Neural cell (in vitro differentiated cells): Measurements from ENCODE around the gene SRCAP. TPM values are rescaled to one million over a fixed set of nuclear protein-coding genes. Genes with fewer than 3 reads are reported as not detected.

Experiments used
- H2AFZ ChIP-seq: fragments of 200-600, 300-800 bp; sonication (generic), shearing (Covaris generic); 2 replicates; pipeline ENCODE4 v1.6.0; 2014; ENCODE audit warnings: low read depth, mild to moderate bottlenecking, antibody characterized with exemption, low read length, moderate library complexity
- H3F3A ChIP-seq: fragments of 200-600 bp; shearing (Covaris generic); 2 replicates; pipeline ENCODE4 v1.6.1; 2016; ENCODE audit warnings: mild to moderate bottlenecking, moderate library complexity, mixed read lengths, antibody characterized with exemption, low read length; ENCODE audit not compliant: insufficient read depth, poor library complexity, severe bottlenecking
- H3K27ac ChIP-seq: fragments of 200-600, 300-800 bp; sonication (generic), shearing (Covaris generic); 2 replicates; pipeline ENCODE4 v1.5.1; 2014; ENCODE audit warnings: mild to moderate bottlenecking, low read length, moderate library complexity
- H3K27me3 ChIP-seq: fragments of 300-800, 200-600 bp; sonication (generic), shearing (Covaris generic); 2 replicates; pipeline ENCODE4 v1.6.0; 2014; ENCODE audit warnings: mild to moderate bottlenecking, low read depth, low read length, moderate library complexity; ENCODE audit not compliant: insufficient read depth
- H3K36me3 ChIP-seq: fragments of 300-800, 200-600 bp; sonication (generic), shearing (Covaris generic); 2 replicates; pipeline ENCODE4 v1.5.1; 2014; ENCODE audit warnings: mild to moderate bottlenecking, antibody characterized with exemption, low read length, moderate library complexity; ENCODE audit not compliant: insufficient read depth
- H3K4me2 ChIP-seq: fragments of 300-800, 200-600 bp; sonication (generic), shearing (Covaris generic); 2 replicates; pipeline ENCODE4 v1.6.0; 2014; ENCODE audit warnings: mild to moderate bottlenecking, low read length
- H3K4me3 ChIP-seq: fragments of 300-800, 200-600 bp; sonication (generic), shearing (Covaris generic); 2 replicates; pipeline ENCODE4 v1.5.1; 2014; ENCODE audit warnings: mild to moderate bottlenecking, low read length, moderate library complexity
- H3K79me2 ChIP-seq: fragments of 200-600 bp; shearing (Covaris generic); replicated peaks from 2 replicates; pipeline ENCODE4 v1.6.0; 2014; ENCODE audit warnings: mild to moderate bottlenecking, low read length, moderate library complexity; ENCODE audit not compliant: insufficient read depth
- H3K9ac ChIP-seq: fragments of 300-800, 200-600 bp; sonication (generic), shearing (Covaris generic); 2 replicates; pipeline ENCODE4 v1.6.1; 2016; ENCODE audit warnings: mild to moderate bottlenecking, low read length, mixed read lengths
- H3K9me2 ChIP-seq: fragments of 200-600 bp; shearing (Covaris generic); 2 replicates; pipeline ENCODE4 v1.6.1; 2016; ENCODE audit warnings: mild to moderate bottlenecking, low read length, mixed read lengths; ENCODE audit not compliant: insufficient read depth
- H3K9me3 ChIP-seq: fragments of 200-600, 300-800 bp; sonication (generic), shearing (Covaris generic); 2 replicates; pipeline ENCODE4 v1.6.1; 2016; ENCODE audit warnings: mild to moderate bottlenecking, mixed run types, low read length, moderate library complexity, mixed read lengths
- H4K20me1 ChIP-seq: fragments of 200-600 bp; shearing (Covaris generic); 2 replicates; pipeline ENCODE4 v1.6.1; 2016; ENCODE audit warnings: mild to moderate bottlenecking, mixed run types; ENCODE audit not compliant: insufficient read depth
- EP300 ChIP-seq: fragments of 450-650 bp; conservative IDR thresholded peaks from 2 replicates; pipeline ENCODE4 v1.6.1; 2014; ENCODE audit warnings: antibody characterized with exemption, mild to moderate bottlenecking, moderate library complexity; ENCODE audit not compliant: poor library complexity, severe bottlenecking
- EZH2 ChIP-seq: fragments of 200-600, 300-800 bp; shearing (Covaris generic), sonication (generic); IDR thresholded peaks from 2 replicates; pipeline ENCODE4 v1.6.1; 2014; ENCODE audit warnings: antibody characterized with exemption, low read length, borderline replicate concordance, mild to moderate bottlenecking; ENCODE audit not compliant: insufficient read depth, poor library complexity, severe bottlenecking
- MXI1 ChIP-seq: fragments of 450-650 bp; conservative IDR thresholded peaks from 2 replicates; pipeline ENCODE4 v1.6.1; 2014; ENCODE audit warnings: antibody characterized with exemption, mild to moderate bottlenecking; ENCODE audit not compliant: poor library complexity, severe bottlenecking
- POLR2AphosphoS5 ChIP-seq: IDR thresholded peaks from 2 replicates; pipeline ENCODE4 v1.6.1; 2012
- RAD21 ChIP-seq: fragments of 450-650 bp; conservative IDR thresholded peaks from 2 replicates; pipeline ENCODE4 v1.6.1; 2014; ENCODE audit warnings: antibody characterized with exemption, mild to moderate bottlenecking, moderate library complexity
- SMC3 ChIP-seq: fragments of 450-650 bp; conservative IDR thresholded peaks from 2 replicates; pipeline ENCODE4 v1.6.1; 2014; ENCODE audit warnings: antibody characterized with exemption, mild to moderate bottlenecking, moderate library complexity; ENCODE audit not compliant: poor library complexity
- TAF1 ChIP-seq: IDR thresholded peaks from 2 replicates; pipeline ENCODE4 v1.6.1; 2012; ENCODE audit warnings: low read depth
- polyA plus RNA-seq: library from polyadenylated mRNA; depleted of rRNA; stranded (reverse); fragments of >200 nt; gene quantifications from 2 replicates; pipeline ENCODE4 v1.2.3, GENCODE V29; 2014
- TF ChIP-seq, protein P1 (sequence below): IDR thresholded peaks from 2 replicates; pipeline ENCODE4 v1.6.1; 2012; ENCODE audit warnings: borderline replicate concordance
- TF ChIP-seq, protein P2 (sequence below): fragments of 450-650 bp; IDR thresholded peaks from 2 replicates; pipeline ENCODE4 v1.5.1; 2014; ENCODE audit warnings: antibody characterized with exemption, mild to moderate bottlenecking, moderate library complexity; ENCODE audit not compliant: poor library complexity, severe bottlenecking

The SRCAP gene
- polyA plus RNA-seq, 1 donor from 2014 or later, result 0.76 TPM

DNA sequence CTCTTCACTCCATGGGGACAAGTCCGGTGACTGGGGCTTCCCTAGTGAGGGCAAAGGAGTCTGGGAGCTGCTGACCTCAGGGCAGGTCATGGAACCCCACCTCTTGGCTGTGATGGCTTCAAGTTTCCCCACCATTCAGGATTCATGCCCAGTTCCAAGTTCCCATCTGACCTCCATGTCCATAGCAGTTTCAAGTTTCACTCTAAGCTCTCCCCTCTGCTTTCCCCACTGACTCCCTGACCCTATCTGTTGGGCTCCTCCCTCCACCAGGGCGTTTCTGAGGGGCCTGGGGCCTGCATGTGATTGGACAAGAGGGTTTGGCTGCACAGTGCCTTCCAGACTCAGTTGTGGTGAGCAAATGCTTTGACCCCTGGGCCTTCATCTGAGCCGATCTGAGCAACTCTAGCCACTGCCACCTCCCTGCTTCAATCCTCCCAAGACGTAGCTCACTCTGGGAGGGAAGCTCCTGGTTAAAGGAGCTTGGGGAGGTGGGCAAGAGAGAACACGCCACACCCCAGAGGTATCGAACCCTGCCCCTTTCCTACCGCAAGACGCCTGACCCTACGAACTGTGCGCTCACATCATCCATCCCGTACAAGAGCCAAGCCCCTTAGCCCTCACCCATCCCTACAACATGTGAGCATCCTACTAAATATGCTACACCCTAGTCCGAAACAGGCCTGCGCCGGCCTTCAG lies 79.7 kb downstream of the SRCAP start:
- Histone ChIP-seq H3K27ac (no peak overlapping the region), H3K36me3 (no peaks in the 10 kb centered on the region), H3K4me3 (no peak overlapping the region), H3F3A (no peaks in the 10 kb centered on the region), H3K9ac (no peak overlapping the region), H3K27me3 (no peaks in the 10 kb centered on the region), H3K9me2 (no peaks in the 10 kb centered on the region), H3K4me2 (no peak overlapping the region), H3K9me3 (no peaks in the 10 kb centered on the region), H4K20me1 (no peaks in the 10 kb centered on the region), H2AFZ (no peak overlapping the region), H3K79me2 (no peaks in the 10 kb centered on the region)
- TF ChIP-seq TAF1, result no peak
- no peak for TF ChIP-seq EP300
- no peak for TF ChIP-seq MXI1
- no peak for TF ChIP-seq SMC3
- TF ChIP-seq EZH2, result no peak
- TF ChIP-seq, protein P1, sequence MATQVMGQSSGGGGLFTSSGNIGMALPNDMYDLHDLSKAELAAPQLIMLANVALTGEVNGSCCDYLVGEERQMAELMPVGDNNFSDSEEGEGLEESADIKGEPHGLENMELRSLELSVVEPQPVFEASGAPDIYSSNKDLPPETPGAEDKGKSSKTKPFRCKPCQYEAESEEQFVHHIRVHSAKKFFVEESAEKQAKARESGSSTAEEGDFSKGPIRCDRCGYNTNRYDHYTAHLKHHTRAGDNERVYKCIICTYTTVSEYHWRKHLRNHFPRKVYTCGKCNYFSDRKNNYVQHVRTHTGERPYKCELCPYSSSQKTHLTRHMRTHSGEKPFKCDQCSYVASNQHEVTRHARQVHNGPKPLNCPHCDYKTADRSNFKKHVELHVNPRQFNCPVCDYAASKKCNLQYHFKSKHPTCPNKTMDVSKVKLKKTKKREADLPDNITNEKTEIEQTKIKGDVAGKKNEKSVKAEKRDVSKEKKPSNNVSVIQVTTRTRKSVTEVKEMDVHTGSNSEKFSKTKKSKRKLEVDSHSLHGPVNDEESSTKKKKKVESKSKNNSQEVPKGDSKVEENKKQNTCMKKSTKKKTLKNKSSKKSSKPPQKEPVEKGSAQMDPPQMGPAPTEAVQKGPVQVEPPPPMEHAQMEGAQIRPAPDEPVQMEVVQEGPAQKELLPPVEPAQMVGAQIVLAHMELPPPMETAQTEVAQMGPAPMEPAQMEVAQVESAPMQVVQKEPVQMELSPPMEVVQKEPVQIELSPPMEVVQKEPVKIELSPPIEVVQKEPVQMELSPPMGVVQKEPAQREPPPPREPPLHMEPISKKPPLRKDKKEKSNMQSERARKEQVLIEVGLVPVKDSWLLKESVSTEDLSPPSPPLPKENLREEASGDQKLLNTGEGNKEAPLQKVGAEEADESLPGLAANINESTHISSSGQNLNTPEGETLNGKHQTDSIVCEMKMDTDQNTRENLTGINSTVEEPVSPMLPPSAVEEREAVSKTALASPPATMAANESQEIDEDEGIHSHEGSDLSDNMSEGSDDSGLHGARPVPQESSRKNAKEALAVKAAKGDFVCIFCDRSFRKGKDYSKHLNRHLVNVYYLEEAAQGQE, result no peak
- no peak for TF ChIP-seq RAD21
- TF ChIP-seq POLR2AphosphoS5, result no peak
- TF ChIP-seq, protein P2, sequence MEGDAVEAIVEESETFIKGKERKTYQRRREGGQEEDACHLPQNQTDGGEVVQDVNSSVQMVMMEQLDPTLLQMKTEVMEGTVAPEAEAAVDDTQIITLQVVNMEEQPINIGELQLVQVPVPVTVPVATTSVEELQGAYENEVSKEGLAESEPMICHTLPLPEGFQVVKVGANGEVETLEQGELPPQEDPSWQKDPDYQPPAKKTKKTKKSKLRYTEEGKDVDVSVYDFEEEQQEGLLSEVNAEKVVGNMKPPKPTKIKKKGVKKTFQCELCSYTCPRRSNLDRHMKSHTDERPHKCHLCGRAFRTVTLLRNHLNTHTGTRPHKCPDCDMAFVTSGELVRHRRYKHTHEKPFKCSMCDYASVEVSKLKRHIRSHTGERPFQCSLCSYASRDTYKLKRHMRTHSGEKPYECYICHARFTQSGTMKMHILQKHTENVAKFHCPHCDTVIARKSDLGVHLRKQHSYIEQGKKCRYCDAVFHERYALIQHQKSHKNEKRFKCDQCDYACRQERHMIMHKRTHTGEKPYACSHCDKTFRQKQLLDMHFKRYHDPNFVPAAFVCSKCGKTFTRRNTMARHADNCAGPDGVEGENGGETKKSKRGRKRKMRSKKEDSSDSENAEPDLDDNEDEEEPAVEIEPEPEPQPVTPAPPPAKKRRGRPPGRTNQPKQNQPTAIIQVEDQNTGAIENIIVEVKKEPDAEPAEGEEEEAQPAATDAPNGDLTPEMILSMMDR, result no peak

DNA sequence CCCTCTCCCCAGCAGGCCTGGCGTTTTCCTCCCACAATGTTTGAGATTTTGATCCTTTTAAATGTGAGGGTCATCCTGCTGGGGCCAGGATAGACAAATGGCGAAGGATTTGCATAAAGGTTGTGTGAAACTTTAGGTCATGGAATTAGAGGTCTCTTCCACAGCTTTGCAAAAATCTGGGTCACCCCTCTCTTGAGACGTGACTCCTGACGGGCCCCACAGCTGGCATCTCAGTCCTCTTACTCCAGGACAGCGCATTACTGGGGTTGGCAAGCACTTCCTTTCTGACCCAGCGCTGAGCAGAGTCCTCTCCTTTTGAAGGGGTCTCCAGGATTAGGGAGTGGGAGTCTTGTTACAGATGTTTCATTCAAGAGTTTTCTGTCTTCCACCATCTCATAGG lies 80.6 kb downstream of the SRCAP start:
- Histone ChIP-seq H3K9ac (no peak overlapping the region), H3K27me3 (no peaks in the 10 kb centered on the region), H3K4me3 (no peak overlapping the region), H2AFZ (no peak overlapping the region), H3F3A (no peaks in the 10 kb centered on the region), H4K20me1 (no peaks in the 10 kb centered on the region), H3K4me2 (no peak overlapping the region), H3K27ac (no peak overlapping the region), H3K79me2 (no peaks in the 10 kb centered on the region), H3K9me3 (no peaks in the 10 kb centered on the region), H3K9me2 (no peaks in the 10 kb centered on the region), H3K36me3 (no peaks in the 10 kb centered on the region)
- no peak for TF ChIP-seq TAF1
- TF ChIP-seq SMC3, result no peak
- no peak for TF ChIP-seq EP300
- no peak for TF ChIP-seq MXI1
- no peak for TF ChIP-seq POLR2AphosphoS5
- TF ChIP-seq, protein P2, result no peak
- no peak for TF ChIP-seq EZH2
- TF ChIP-seq, protein P1, result no peak
- TF ChIP-seq RAD21, result no peak
